22Rv1 (cell line): ENCODE results near the gene UNC13B.

ENCODE experiments used
- H3K27ac ChIP-seq: fragments of 450-650 bp; 2 replicates; pipeline ENCODE4 v1.5.1; 2017
- ZFX ChIP-seq: fragments of 450-650 bp; IDR thresholded peaks from 2 replicates; pipeline ENCODE4 v1.6.1; 2017; ENCODE audit warnings: antibody characterized with exemption, borderline replicate concordance
- TF ChIP-seq, protein P1 (sequence below): fragments of 450-650 bp; IDR thresholded peaks from 2 replicates; pipeline ENCODE4 v1.5.1; 2017; ENCODE audit warnings: mild to moderate bottlenecking

UNC13B gene

DNA sequence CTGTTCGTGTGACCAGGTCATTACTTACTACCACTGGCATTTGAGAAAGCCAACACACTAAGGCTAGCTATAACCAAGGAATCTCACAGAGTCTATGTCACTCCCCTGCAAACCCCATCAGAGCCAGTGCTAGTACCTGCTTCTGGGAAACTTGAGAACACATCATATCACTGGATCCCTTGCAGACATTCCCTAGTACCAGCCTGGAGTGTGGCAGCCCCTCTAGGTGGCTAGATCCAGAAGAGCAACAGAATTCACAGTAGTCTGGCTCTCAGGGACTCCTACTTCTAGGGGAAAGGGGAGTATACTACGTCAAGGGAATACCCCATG, 254.3 kb downstream of the UNC13B start:
- TF ChIP-seq ZFX: no peak
- TF ChIP-seq, protein P1, sequence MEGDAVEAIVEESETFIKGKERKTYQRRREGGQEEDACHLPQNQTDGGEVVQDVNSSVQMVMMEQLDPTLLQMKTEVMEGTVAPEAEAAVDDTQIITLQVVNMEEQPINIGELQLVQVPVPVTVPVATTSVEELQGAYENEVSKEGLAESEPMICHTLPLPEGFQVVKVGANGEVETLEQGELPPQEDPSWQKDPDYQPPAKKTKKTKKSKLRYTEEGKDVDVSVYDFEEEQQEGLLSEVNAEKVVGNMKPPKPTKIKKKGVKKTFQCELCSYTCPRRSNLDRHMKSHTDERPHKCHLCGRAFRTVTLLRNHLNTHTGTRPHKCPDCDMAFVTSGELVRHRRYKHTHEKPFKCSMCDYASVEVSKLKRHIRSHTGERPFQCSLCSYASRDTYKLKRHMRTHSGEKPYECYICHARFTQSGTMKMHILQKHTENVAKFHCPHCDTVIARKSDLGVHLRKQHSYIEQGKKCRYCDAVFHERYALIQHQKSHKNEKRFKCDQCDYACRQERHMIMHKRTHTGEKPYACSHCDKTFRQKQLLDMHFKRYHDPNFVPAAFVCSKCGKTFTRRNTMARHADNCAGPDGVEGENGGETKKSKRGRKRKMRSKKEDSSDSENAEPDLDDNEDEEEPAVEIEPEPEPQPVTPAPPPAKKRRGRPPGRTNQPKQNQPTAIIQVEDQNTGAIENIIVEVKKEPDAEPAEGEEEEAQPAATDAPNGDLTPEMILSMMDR: no peak
- no peak overlapping the region for H3K27ac ChIP-seq

DNA sequence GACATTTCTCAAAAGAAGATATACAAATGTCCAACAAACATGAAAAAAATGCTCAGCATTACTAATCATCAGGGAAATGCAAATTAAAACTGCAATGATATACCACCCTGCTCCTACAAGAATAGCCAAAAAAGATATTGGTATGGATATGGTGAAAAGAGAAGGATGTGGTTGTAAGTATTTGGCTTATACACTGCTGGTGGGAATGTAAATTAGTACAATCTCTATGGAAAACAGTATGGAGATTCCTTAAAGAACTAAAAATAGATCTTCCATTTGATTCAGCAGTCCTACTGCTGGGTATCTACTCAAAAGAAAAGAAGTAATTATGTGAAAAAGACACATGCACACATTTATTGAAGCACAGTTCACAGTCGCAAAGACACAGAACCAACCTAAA, 260.5 kb downstream of the UNC13B start:
- H3K27ac ChIP-seq: no peak overlapping the region
- TF ChIP-seq, protein P1: no peak
- no peak for TF ChIP-seq ZFX

DNA sequence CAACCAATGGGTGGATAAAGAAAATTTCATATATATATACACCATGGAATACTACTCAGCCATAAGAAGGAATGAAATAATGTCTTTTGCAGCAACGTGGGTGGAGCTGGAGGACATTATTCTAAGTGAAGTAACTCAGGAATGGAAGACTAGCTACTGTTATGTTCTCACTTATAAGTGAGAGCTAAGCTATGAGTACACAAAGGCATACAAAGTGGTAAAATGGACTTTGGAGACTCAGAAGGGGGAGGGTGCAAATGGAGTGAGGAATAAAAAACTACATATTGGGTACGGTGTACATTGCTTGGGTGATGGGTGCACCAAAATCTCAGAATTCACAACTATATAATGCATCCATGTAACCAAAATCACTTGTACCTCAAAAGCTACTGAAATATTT, 260.9 kb downstream of the UNC13B start:
- H3K27ac ChIP-seq: no peak overlapping the region

DNA sequence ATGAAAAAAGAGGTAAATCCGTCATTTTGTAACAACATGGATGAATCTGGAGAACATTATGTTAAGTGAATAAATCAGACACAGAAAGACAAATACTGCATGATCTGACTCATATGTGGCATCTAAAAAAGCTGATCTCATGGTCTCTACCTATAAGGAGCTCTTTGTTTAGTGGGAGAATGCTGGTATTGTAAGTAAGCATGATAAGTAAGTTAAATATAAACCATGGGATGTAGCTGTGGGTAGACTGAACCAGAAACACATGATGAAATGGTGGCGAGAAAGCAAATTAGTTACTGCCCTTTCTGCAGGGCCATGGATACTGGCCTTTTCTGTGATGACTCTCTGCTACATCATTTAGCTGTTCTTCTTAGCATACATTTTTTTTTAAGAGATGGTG, 261.7 kb downstream of the UNC13B start:
- H3K27ac ChIP-seq: no peak overlapping the region
- no peak for TF ChIP-seq ZFX
- TF ChIP-seq, protein P1: no peak

More for the DNA sequence above, 260.9 kb downstream of the UNC13B start:
- TF ChIP-seq, protein P1: no peak
- TF ChIP-seq ZFX: no peak

DNA sequence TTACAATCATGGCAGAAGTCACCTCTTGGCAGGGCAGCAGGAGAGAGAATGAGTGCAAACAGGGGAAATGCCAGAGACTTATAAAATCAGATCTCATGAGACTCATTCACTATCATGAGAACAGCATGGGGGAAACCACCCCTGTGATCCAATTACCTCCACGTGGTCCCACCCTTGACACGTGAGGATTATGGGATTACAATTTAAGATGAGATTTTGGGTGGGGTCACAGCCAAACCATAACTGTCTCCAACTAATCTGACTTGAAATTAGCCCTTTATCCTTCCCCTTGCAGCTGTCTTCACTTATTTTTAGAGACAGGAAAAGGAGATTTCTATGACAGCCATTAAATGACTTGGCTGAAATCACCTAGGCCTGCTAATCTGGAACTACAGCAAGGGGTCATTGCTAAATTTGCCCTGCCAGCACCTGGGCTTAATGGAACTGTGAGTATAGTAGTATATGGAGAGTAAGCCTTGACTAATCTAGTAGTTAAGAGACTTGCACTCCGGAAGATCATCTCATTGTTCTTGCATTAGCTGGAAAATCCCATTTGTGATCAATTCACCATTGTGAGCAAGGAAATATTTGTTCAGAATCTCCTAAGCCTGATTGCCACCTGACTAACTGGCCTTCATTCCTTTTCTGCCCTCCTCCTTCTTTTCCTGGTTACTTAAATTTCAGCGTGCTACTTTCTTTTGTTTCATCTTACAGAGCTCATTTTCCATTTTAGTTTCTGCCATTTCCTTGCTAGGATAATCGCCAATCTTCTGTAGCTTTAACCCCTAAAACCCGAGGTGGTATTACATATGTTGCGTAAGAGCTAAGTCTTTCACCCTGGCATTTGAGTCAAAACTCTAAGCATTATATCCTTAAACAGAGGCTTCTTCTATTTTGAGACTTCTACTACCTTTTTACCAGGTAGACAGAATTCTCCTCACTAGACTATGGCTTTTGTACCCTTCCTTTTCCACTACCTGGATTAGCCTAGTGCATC, 262.8 kb downstream of the UNC13B start:
- no peak for TF ChIP-seq ZFX
- TF ChIP-seq, protein P1: no peak
- H3K27ac ChIP-seq: no peak overlapping the region

DNA sequence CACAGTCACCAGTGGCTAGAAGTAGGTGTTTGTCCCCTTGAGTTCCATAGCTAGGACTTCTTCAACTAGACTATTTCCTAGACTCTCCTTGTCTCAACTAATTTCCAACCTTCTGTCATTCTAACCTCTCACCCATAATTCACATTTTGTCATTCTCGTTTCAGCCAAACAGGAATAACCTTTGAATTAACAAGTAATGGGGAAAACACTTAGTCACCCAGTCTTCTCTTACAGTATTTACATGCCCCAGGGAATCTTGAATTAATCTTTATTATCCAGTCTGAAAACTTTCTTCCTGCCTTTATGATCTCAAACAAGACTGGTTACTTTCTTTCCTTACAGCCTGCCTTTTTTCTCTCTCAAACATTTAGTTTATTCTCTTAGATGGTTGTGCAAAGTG, 264.8 kb downstream of the UNC13B start:
- H3K27ac ChIP-seq: no peak overlapping the region
- TF ChIP-seq ZFX: no peak
- TF ChIP-seq, protein P1: no peak

DNA sequence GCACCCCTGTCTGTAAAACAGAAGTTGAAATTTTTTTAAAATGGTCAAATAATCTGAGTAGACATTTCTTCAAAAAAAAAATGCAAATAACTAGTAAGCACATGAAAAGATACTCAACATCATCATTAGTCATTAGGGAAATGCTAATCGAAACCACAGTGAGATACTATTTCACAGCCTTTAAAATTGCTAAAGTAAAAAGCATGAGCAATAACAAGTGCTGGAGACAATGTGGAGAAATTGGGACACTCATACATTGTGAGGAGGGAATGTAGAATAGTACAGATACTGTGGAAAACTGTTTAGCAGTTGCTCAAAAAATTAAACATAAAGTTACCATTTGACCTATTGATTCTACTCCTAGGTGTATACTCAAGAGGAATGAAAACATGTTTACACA, 269.7 kb downstream of the UNC13B start:
- TF ChIP-seq, protein P1: no peak
- no peak for TF ChIP-seq ZFX
- H3K27ac ChIP-seq: no peak overlapping the region
